Measurements from ENCODE around the gene GASK1A. TPM values are rescaled to one million over a fixed set of nuclear protein-coding genes. Genes with fewer than 3 reads are reported as not detected.

Gene GASK1A
- total and polyA plus RNA-seq, 8 donors, result 1.2 to 23.6 (median 8.1) TPM

- no peak overlapping the region for H3K4me3 ChIP-seq
- no peaks in the 10 kb centered on the region for H3K4me1 ChIP-seq
- DNase-seq, result no peak
- H3K9me3 ChIP-seq, result peaks cover 0 to 35% (median 29%) of the 10 kb centered on the region in 4 donors
- H3K36me3 ChIP-seq, result peaks cover 0 to 4% (median 2%) of the 10 kb centered on the region in 4 donors
- no peak overlapping the region for H3K27ac ChIP-seq
- 94 to 96% (median 96%) methylated on average over 12 of the region's 12 CpGs for WGBS, 5 donors
- no peaks in the 10 kb centered on the region for H3K27me3 ChIP-seq
- TF ChIP-seq POLR2AphosphoS5 (IDR thresholded peaks at IDR 0.05) (no peak), POLR2A (IDR thresholded peaks at IDR 0.05) (no peak), EP300 (IDR thresholded peaks at IDR 0.05) (no peak), CTCF (IDR thresholded peaks at IDR 0.05) (no peak)
- intact Hi-C loops (cut with DNase I; ENCODE audit: low total_unique reads), result no loop called here
These were observed 74.2 kb downstream of the GASK1A start for GRCh38 chr3:43053291-43053690.

GRCh38 chr3:43054754-43055153 is 75.6 kb downstream of the GASK1A start:
- Histone ChIP-seq H3K9me3 (peaks cover 0 to 24% (median 15%) of the 10 kb centered on the region in 4 donors), H3K4me1 (no peaks in the 10 kb centered on the region), H3K4me3 (no peak overlapping the region), H3K27ac (no peak overlapping the region), H3K36me3 (peaks cover 0 to 8% (median 4%) of the 10 kb centered on the region in 4 donors), H3K27me3 (no peaks in the 10 kb centered on the region)
- WGBS, 5 donors, result 90 to 94% (median 91%) methylated on average over 5 of the region's 5 CpGs
- intact Hi-C loops (cut with DNase I; ENCODE audit: low total_unique reads), result no loop called here
- DNase-seq, result no peak
- no peak for TF ChIP-seq EP300 (IDR thresholded peaks at IDR 0.05)
- TF ChIP-seq POLR2AphosphoS5 (IDR thresholded peaks at IDR 0.05), result no peak
- no peak for TF ChIP-seq POLR2A (IDR thresholded peaks at IDR 0.05)
- no peak for TF ChIP-seq CTCF (IDR thresholded peaks at IDR 0.05)

GRCh38 chr3:43055393-43055792 is 76.3 kb downstream of the GASK1A start:
- intact Hi-C loops (cut with DNase I; ENCODE audit: low total_unique reads), result no loop called here
- no peak overlapping the region for H3K4me3 ChIP-seq
- H3K27ac ChIP-seq, result no peak overlapping the region
- peaks cover 0 to 14% (median 8%) of the 10 kb centered on the region in 4 donors for H3K36me3 ChIP-seq
- no peak for DNase-seq
- TF ChIP-seq EP300 (IDR thresholded peaks at IDR 0.05) (no peak), POLR2A (IDR thresholded peaks at IDR 0.05) (no peak), CTCF (IDR thresholded peaks at IDR 0.05) (no peak), POLR2AphosphoS5 (IDR thresholded peaks at IDR 0.05) (no peak)
- WGBS, 5 donors, result 88 to 95% (median 92%) methylated on average over 7 of the region's 7 CpGs
- H3K9me3 ChIP-seq, result peaks cover 0 to 18% (median 9%) of the 10 kb centered on the region in 4 donors
- H3K27me3 ChIP-seq, result no peaks in the 10 kb centered on the region
- H3K4me1 ChIP-seq, result no peaks in the 10 kb centered on the region

GRCh38 chr3:43055806-43056770 is 77.0 kb downstream of the GASK1A start:
- intact Hi-C loops (cut with DNase I; ENCODE audit: low total_unique reads), result no loop called here

More at GRCh38 chr3:43055806-43056770, 77.0 kb downstream of the GASK1A start:
- Histone ChIP-seq H3K36me3 (peaks cover 0 to 14% (median 8%) of the 10 kb centered on the region in 4 donors), H3K27me3 (no peaks in the 10 kb centered on the region), H3K4me1 (no peaks in the 10 kb centered on the region), H3K9me3 (peaks cover 0 to 11% (median 5%) of the 10 kb centered on the region in 4 donors), H3K27ac (no peak overlapping the region), H3K4me3 (no peak overlapping the region)
- DNase-seq, result no peak
- WGBS, 5 donors, result 88 to 92% (median 91%) methylated on average over 15 of the region's 15 CpGs
- no peak for TF ChIP-seq CTCF (IDR thresholded peaks at IDR 0.05)
- no peak for TF ChIP-seq EP300 (IDR thresholded peaks at IDR 0.05)
- no peak for TF ChIP-seq POLR2A (IDR thresholded peaks at IDR 0.05)
- TF ChIP-seq POLR2AphosphoS5 (IDR thresholded peaks at IDR 0.05), result no peak
